Measurements from ENCODE around the gene FNDC3B.

DNA sequence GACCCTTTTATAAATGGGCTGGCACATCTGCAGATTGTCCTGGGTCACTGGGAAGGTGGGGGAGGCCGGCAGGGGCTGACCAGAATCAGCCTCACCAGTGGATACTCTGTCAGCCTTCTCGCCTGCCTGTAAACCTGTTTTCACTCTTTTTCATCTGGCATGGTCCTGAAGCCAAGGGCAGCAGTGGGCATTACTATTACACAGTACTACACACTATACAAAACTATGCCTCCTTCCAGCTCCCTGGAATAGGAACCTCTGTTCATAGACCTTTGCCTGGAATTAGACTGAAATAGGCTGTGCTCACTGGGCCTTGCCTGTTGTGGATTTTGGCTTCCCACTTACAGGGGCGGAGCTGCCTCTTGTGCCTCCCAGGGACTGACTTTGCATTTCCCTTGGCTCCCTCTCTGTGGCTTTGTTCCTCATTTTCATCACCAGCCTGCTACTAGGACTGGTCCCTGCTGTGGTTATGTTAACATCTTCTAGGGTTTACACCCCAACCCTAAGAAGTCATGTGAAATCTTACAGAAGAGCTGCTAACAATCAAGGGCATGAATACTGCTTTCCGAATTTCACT is 120.7 kb downstream of the FNDC3B start:
- TF ChIP-seq, protein P1, sequence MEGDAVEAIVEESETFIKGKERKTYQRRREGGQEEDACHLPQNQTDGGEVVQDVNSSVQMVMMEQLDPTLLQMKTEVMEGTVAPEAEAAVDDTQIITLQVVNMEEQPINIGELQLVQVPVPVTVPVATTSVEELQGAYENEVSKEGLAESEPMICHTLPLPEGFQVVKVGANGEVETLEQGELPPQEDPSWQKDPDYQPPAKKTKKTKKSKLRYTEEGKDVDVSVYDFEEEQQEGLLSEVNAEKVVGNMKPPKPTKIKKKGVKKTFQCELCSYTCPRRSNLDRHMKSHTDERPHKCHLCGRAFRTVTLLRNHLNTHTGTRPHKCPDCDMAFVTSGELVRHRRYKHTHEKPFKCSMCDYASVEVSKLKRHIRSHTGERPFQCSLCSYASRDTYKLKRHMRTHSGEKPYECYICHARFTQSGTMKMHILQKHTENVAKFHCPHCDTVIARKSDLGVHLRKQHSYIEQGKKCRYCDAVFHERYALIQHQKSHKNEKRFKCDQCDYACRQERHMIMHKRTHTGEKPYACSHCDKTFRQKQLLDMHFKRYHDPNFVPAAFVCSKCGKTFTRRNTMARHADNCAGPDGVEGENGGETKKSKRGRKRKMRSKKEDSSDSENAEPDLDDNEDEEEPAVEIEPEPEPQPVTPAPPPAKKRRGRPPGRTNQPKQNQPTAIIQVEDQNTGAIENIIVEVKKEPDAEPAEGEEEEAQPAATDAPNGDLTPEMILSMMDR (IDR thresholded peaks at IDR 0.05), result no peak
- no peak for TF ChIP-seq ZFX (IDR thresholded peaks at IDR 0.05; ENCODE audit: borderline replicate concordance)
